Uterus (tissue), 4 donors: ENCODE measurements around the gene FAM237A. TPM values are rescaled to one million over a fixed set of nuclear protein-coding genes. Genes with fewer than 3 reads are reported as not detected.

Experiments used
- DNase-seq, 2 donors: peaks; one replicate each; pipeline ENCODE4 v3.0.0-alpha.2; 2019 to 2020
- H3K27ac ChIP-seq, 2 donors: fragments of 200-600 bp; sonication (generic); 1 replicate in 1 of 2; 2 replicates in 1 of 2; pipeline ENCODE4 v1.5.1; 2016 to 2018
- H3K27me3 ChIP-seq, 2 donors: fragments of 200-600 bp; sonication (generic); one replicate each; pipeline ENCODE4 v1.5.1; 2018 to 2019; ENCODE audit warnings: control low read depth in 1 of 2
- H3K36me3 ChIP-seq, 2 donors: fragments of 200-600 bp; sonication (generic); one replicate each; pipeline ENCODE4 v1.5.1; 2019; ENCODE audit warnings: control low read depth in 1 of 2
- H3K4me1 ChIP-seq, 2 donors: fragments of 200-600 bp; sonication (generic); one replicate each; pipeline ENCODE4 v1.5.1; 2018 to 2019; ENCODE audit warnings: control low read depth in 1 of 2
- H3K4me3 ChIP-seq, 2 donors: fragments of 200-600 bp; sonication (generic); 1 replicate in 1 of 2; 2 replicates in 1 of 2; pipeline ENCODE4 v1.5.1; 2018 to 2019; ENCODE audit warnings: mild to moderate bottlenecking in 1 of 2
- H3K9me3 ChIP-seq, 2 donors: fragments of 200-600 bp; sonication (generic); one replicate each; pipeline ENCODE4 v1.5.1; 2019; ENCODE audit warnings: control low read depth in 1 of 2
- POLR2A ChIP-seq, 2 donors: fragments of 450-650 bp; IDR thresholded peaks; one replicate each; pipeline ENCODE4 v1.6.1; 2016; ENCODE audit warnings: antibody characterized with exemption in 2 of 2, mild to moderate bottlenecking in 1 of 2, moderate library complexity in 1 of 2
- intact Hi-C: fragments of 100-400 bp; cut with DNase I; formaldehyde crosslinking; loops from one replicate; pipeline ENCODE4 v1.15.1; 2023; ENCODE audit warnings: low total_unique reads
- total RNA-seq, 4 donors: library from RNA; depleted of rRNA in 3 of 4; stranded (reverse); fragments of >200 nt in 3 of 4; gene quantifications; one replicate each; pipeline versions ENCODE4 v1.1.0 to v1.2.4, GENCODE V29; 2014 to 2023
- TF ChIP-seq, protein P1 (sequence below), 4 experiments: fragments of 200-600 bp in 2 of 4; fragments of 450-650 bp in 2 of 4; sonication (generic) in 2 of 4; IDR thresholded peaks; one replicate each; pipeline ENCODE4 v1.5.1; 2016 to 2019; ENCODE audit warnings: antibody characterized with exemption in 4 of 4, mild to moderate bottlenecking in 2 of 4, moderate library complexity in 1 of 4
- donor health status: DM: yes; HTN: yes; CAD: no.

Gene FAM237A
- not detected for total RNA-seq

DNA sequence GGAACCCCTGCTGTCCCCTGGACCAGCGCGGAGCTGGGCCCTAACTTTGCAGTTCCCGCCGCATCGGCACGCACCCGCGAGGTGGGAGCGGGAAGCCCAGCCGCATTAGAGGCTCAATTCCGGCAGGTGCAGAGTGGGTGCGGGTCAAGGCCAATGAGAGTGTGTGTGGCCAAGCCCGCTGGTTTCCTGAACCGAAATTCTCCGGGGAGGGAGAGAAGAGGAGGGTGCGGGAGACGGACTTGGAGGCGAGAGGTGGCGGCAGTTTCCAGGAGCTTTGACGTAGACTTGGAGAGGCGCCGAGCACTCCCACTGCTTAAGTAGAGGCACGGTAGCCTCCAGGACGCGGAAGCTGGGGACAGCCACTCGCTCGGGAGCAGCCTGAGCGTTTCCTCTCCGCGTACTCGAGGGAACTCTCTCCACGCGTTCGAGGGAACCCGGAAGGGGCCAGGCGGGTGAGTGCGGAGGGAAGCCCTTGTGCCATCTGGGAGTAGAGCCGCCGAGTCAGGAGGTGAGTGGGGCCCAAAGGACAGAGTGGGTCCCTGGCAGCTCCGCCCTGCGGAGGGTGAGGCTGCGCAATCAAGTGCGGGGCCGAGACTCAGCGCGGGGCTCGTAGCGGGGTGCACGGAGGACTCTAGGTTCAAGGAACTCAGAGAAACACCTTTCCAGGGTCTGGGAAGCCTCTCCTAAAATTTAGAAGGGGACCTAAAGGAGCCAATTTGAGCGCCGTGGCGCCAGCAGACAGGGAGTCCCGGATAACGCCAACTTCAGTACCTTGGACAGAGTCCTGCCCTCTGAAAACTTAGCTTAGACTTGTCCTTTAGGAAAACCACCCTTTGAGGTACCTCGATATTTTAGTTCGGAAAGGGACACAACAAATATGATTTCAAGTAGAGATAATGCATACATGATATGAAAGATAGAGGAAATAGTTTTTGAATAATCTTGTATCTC lies at the start of gene FAM237A:
Gene FAM237A (plus strand): TSS at position 413 of the 951 bp plus-strand sequence. CDS start 1,750 bp downstream, outside the sequence.
- no peak for DNase-seq
- H3K9me3 ChIP-seq: no peaks in the 10 kb centered on the region
- peaks cover 0 to 3% of the 10 kb centered on the region in 2 donors for H3K27me3 ChIP-seq
- no peak within 1 kb of the TSS for H3K4me3 ChIP-seq
- H3K36me3 ChIP-seq: no peaks in the 10 kb centered on the region
- intact Hi-C loops: no loop called here
- TF ChIP-seq, protein P1, sequence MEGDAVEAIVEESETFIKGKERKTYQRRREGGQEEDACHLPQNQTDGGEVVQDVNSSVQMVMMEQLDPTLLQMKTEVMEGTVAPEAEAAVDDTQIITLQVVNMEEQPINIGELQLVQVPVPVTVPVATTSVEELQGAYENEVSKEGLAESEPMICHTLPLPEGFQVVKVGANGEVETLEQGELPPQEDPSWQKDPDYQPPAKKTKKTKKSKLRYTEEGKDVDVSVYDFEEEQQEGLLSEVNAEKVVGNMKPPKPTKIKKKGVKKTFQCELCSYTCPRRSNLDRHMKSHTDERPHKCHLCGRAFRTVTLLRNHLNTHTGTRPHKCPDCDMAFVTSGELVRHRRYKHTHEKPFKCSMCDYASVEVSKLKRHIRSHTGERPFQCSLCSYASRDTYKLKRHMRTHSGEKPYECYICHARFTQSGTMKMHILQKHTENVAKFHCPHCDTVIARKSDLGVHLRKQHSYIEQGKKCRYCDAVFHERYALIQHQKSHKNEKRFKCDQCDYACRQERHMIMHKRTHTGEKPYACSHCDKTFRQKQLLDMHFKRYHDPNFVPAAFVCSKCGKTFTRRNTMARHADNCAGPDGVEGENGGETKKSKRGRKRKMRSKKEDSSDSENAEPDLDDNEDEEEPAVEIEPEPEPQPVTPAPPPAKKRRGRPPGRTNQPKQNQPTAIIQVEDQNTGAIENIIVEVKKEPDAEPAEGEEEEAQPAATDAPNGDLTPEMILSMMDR (IDR thresholded peaks at IDR 0.05): no peak
- no peak for TF ChIP-seq POLR2A (IDR thresholded peaks at IDR 0.05)
- H3K4me1 ChIP-seq: no peaks in the 10 kb centered on the region
- no peak within 1 kb of the TSS for H3K27ac ChIP-seq

DNA sequence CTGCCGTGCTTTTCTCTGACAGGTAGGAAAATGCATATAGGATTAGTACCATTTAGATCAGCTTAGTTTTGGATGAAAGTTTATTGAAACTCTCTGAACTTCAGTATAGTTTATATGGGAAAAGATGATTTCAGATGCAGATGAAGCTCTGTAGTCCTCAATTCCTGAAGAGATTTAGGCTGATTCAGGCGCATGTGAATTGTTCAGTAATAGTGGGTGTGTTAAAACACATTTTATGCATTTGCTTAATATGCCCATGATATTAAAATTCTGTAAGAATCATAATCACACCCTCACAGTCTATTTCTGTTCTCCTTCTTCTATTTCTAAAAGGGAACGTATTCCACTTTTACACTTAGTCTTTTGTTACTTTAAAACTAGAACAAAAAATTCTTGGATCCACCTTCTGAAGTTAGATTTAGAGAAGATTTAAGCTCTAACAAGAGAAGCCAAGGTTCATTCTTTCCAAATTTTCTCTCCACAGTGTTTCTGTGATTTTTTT lies 44.5 kb upstream of the FAM237A start:
- Histone ChIP-seq H3K4me1 (no peaks in the 10 kb centered on the region), H3K4me3 (no peak overlapping the region), H3K27me3 (no peaks in the 10 kb centered on the region), H3K36me3 (no peaks in the 10 kb centered on the region), H3K9me3 (no peaks in the 10 kb centered on the region), H3K27ac (no peak overlapping the region)
- no peak for DNase-seq
- intact Hi-C loops: no loop called here
- no peak for TF ChIP-seq POLR2A (IDR thresholded peaks at IDR 0.05)

DNA sequence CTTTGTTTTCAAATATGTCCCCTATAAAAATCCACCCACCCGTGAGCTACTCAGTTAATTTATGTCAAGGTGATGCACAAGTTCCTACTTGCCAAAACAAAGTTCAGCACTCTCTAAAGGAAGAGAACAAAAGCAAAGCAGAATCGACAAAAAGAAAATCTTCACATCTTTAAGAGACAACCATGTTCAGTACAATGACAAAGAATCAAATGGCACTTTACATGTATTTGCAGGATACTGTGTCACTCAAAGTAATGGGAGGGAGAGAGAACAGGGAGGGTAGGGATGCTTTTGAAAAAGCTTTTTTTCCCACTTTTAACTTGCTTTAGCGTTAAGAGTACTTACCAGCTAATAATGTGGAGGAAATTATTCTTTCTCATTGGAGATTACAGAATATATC lies 39.0 kb upstream of the FAM237A start:
- Histone ChIP-seq H3K27me3 (no peaks in the 10 kb centered on the region), H3K4me3 (no peak overlapping the region), H3K9me3 (no peaks in the 10 kb centered on the region), H3K27ac (no peak overlapping the region), H3K36me3 (no peaks in the 10 kb centered on the region), H3K4me1 (no peaks in the 10 kb centered on the region)
- DNase-seq: no peak
- TF ChIP-seq, protein P1 (IDR thresholded peaks at IDR 0.05): no peak
- no peak for TF ChIP-seq POLR2A (IDR thresholded peaks at IDR 0.05)
- intact Hi-C loops: no loop called here

DNA sequence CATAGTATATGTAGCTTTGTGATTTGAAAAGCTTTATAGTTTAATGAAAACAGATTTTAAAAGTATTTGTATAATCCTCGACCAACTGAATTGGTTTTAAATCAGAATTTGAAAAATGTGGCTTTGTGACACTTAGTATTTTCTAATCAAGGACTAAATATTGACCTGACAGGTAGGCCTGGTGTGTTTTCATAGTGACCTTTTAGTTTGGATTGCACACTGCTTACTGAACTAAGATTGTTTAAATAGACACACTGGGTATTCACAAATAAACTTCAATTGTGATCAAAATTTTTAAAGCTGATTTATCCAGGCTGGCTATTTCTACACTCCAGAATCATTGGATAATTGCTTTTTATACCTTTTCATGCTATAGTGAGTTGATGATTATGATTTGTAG lies 31.8 kb upstream of the FAM237A start:
- Histone ChIP-seq H3K4me3 (no peak overlapping the region), H3K36me3 (no peaks in the 10 kb centered on the region), H3K27ac (no peak overlapping the region), H3K27me3 (no peaks in the 10 kb centered on the region), H3K4me1 (no peaks in the 10 kb centered on the region), H3K9me3 (no peaks in the 10 kb centered on the region)
- intact Hi-C loops: no loop called here
- DNase-seq: no peak
- no peak for TF ChIP-seq POLR2A (IDR thresholded peaks at IDR 0.05)
- TF ChIP-seq, protein P1 (IDR thresholded peaks at IDR 0.05): no peak

DNA sequence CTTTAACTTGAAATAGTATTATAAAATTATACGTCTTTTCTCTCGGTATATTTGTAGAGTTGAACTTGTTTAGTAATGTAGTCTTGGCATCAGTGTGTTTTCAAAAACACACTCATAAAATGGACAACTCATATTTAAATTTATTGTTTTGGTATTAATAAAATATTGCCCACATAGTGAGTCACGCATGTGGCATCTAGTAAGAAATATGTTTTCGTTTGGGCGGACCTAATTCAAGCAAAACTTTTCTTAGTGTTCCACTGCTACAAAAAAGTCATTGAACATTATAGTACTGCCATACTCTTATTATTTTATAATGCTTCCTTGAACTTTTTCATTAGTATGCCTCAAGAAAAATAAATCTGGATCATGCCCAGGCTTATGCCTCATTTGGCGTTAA lies 31.1 kb upstream of the FAM237A start:
- H3K27ac ChIP-seq: no peak overlapping the region
- H3K27me3 ChIP-seq: no peaks in the 10 kb centered on the region
- H3K4me1 ChIP-seq: no peaks in the 10 kb centered on the region
- no peaks in the 10 kb centered on the region for H3K36me3 ChIP-seq
- intact Hi-C loops: no loop called here
- no peak for TF ChIP-seq POLR2A (IDR thresholded peaks at IDR 0.05)
- TF ChIP-seq, protein P1 (IDR thresholded peaks at IDR 0.05): no peak
- DNase-seq: no peak
- no peak overlapping the region for H3K4me3 ChIP-seq
- no peaks in the 10 kb centered on the region for H3K9me3 ChIP-seq
